Vagina (tissue), 2 donors: ENCODE data around the gene CNBP. TPM values are rescaled to one million over a fixed set of nuclear protein-coding genes. Genes with fewer than 3 reads are reported as not detected.
"Not testable (repeated sequence)": the region's sequence is repeated elsewhere in the genome, so short reads cannot be mapped to it uniquely, and the experiment has no call there.

Experiments used
- DNase-seq, 2 donors: peaks; one replicate each; pipeline ENCODE4 v3.0.0-alpha.2; 2017; ENCODE audit errors: extremely low spot score in 2 of 2
- H3K27ac ChIP-seq: fragments of 200-600 bp; sonication (generic); one replicate; pipeline ENCODE4 v1.5.1; 2019
- H3K27me3 ChIP-seq: fragments of 200-600 bp; sonication (generic); one replicate; pipeline ENCODE4 v1.5.1; 2019
- H3K36me3 ChIP-seq, 2 donors: fragments of 200-600 bp; sonication (generic); one replicate each; pipeline ENCODE4 v1.5.1; 2017 to 2019
- H3K4me1 ChIP-seq: fragments of 200-600 bp; sonication (generic); one replicate; pipeline ENCODE4 v1.5.1; 2019
- H3K4me3 ChIP-seq, 2 donors: fragments of 200-600 bp; sonication (generic); 1 replicate in 1 of 2; 2 replicates in 1 of 2; pipeline ENCODE4 v1.5.1; 2016 to 2019
- H3K9me3 ChIP-seq: fragments of 200-600 bp; sonication (generic); one replicate; pipeline ENCODE4 v1.5.1; 2019
- POLR2A ChIP-seq, 2 donors: fragments of 450-650 bp; IDR thresholded peaks; one replicate each; pipeline ENCODE4 v1.6.1; 2017; ENCODE audit warnings: antibody characterized with exemption in 2 of 2, mild to moderate bottlenecking in 2 of 2, moderate library complexity in 2 of 2
- POLR2AphosphoS5 ChIP-seq, 2 donors: sonication (generic); formaldehyde crosslinking; IDR thresholded peaks; one replicate each; pipeline ENCODE4 v1.9.0; 2017; ENCODE audit warnings: antibody characterized with exemption in 2 of 2, mild to moderate bottlenecking in 2 of 2, low read depth in 1 of 2; ENCODE audit not compliant: insufficient read depth in 1 of 2
- intact Hi-C: fragments of 100-400 bp; cut with DNase I; formaldehyde crosslinking; loops from one replicate; pipeline ENCODE4 v1.15.1; 2023
- total RNA-seq: library from RNA; depleted of rRNA; stranded (reverse); fragments of >200 nt; gene quantifications from one replicate; pipeline ENCODE4 v1.2.3, GENCODE V29; 2016
- TF ChIP-seq, protein P1 (sequence below), 3 experiments: fragments of 450-650 bp in 2 of 3; fragments of 200-600 bp in 1 of 3; sonication (generic) in 1 of 3; IDR thresholded peaks; one replicate each; pipeline ENCODE4 v1.5.1; 2017 to 2019; ENCODE audit warnings: antibody characterized with exemption in 3 of 3, mild to moderate bottlenecking in 2 of 3, moderate library complexity in 2 of 3

The CNBP gene
- total RNA-seq, 1 donor from 2014 or later, result 405 TPM

- TF ChIP-seq, protein P1, sequence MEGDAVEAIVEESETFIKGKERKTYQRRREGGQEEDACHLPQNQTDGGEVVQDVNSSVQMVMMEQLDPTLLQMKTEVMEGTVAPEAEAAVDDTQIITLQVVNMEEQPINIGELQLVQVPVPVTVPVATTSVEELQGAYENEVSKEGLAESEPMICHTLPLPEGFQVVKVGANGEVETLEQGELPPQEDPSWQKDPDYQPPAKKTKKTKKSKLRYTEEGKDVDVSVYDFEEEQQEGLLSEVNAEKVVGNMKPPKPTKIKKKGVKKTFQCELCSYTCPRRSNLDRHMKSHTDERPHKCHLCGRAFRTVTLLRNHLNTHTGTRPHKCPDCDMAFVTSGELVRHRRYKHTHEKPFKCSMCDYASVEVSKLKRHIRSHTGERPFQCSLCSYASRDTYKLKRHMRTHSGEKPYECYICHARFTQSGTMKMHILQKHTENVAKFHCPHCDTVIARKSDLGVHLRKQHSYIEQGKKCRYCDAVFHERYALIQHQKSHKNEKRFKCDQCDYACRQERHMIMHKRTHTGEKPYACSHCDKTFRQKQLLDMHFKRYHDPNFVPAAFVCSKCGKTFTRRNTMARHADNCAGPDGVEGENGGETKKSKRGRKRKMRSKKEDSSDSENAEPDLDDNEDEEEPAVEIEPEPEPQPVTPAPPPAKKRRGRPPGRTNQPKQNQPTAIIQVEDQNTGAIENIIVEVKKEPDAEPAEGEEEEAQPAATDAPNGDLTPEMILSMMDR (IDR thresholded peaks at IDR 0.05), result no peak
- no peaks in the 10 kb centered on the region for H3K9me3 ChIP-seq
- no peak overlapping the region for H3K27ac ChIP-seq
- no peak overlapping the region for H3K4me3 ChIP-seq
- H3K4me1 ChIP-seq, result no peaks in the 10 kb centered on the region
- peaks cover 0 to 54% of the 10 kb centered on the region in 2 donors for H3K36me3 ChIP-seq
- H3K27me3 ChIP-seq, result no peaks in the 10 kb centered on the region
- DNase-seq, result no peak
- intact Hi-C loops, result no loop called here
Observed at GRCh38 chr3:129144786-129145185, 38.9 kb downstream of the CNBP start.

DNA sequence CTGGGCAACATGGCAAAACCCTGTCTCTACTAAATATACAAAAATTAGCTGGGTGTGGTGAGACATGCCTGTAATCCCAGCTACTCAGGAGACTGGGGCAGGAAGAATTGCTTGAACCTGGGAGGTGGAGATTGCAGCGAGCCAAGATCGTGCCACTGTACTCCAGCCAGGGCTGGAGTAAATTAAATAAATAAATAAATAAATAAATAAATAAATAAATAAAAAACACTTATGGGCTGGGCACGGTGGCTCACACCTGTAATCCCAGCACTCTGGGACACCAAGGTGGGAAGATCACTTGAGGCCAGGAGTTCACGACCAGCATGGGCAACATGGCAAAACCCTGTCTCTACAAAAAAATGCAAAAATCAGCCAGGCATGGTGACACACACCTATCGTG lies 42.7 kb downstream of the CNBP start:
- H3K27me3 ChIP-seq, intact Hi-C loops, H3K4me1 ChIP-seq, H3K27ac ChIP-seq, H3K4me3 ChIP-seq, H3K9me3 ChIP-seq, DNase-seq: not testable (repeated sequence)
- H3K36me3 ChIP-seq, result peaks cover 0 to 74% of the 10 kb centered on the region in 2 donors

DNA sequence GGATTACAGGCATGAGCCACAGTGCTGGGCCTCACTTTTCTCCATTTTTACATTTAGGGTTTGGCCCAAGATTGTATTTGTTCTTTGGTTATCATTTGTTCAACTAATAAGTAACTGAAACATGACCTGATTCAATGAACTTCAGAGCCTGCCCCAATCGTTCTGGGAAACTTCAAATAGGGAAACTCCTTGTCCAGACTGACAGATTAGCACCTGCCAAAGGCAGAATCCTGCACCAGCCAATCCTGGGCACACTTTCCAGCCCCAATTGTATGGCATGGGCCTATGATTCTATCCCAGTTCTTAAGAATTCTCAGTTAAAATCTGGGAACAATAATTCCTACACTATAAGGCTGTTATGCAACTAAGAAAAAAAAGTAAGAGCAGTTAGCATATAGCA lies 43.8 kb downstream of the CNBP start:
- TF ChIP-seq, protein P1 (IDR thresholded peaks at IDR 0.05), result no peak
- TF ChIP-seq POLR2AphosphoS5 (IDR thresholded peaks at IDR 0.05; ENCODE audit: insufficient read depth in 1 of 2, low read depth in 1 of 2), result no peak
- TF ChIP-seq POLR2A (IDR thresholded peaks at IDR 0.05), result no peak
- Histone ChIP-seq H3K27me3 (no peaks in the 10 kb centered on the region), H3K9me3 (no peaks in the 10 kb centered on the region), H3K36me3 (peaks cover 0 to 73% of the 10 kb centered on the region in 2 donors), H3K4me3 (no peak overlapping the region), H3K27ac (no peak overlapping the region), H3K4me1 (no peaks in the 10 kb centered on the region)
- intact Hi-C loops, result no loop called here
- DNase-seq, result no peak

DNA sequence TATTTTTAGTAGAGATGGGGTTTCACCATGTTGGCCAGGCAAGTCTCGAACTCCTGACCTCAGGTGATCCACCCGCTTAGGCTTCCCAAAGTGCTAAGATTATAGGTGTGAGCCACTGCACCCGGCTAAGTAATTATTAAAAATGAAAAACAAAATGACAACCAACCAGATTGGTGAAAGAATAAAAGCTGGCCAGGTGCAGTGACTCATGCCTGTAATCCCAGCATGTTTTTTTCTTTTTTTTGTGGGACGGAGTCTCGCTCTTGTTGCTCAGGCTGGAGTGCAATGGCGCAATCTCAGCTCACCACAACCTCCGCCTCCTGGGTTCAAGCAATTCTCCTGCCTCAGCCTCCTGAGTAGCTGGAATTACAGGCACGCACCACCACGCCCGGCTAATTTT lies 47.4 kb downstream of the CNBP start:
- H3K27ac ChIP-seq, H3K9me3 ChIP-seq, DNase-seq, H3K4me1 ChIP-seq, H3K4me3 ChIP-seq, intact Hi-C loops, H3K27me3 ChIP-seq: not testable (repeated sequence)
- peaks cover 0 to 89% of the 10 kb centered on the region in 2 donors for H3K36me3 ChIP-seq

DNA sequence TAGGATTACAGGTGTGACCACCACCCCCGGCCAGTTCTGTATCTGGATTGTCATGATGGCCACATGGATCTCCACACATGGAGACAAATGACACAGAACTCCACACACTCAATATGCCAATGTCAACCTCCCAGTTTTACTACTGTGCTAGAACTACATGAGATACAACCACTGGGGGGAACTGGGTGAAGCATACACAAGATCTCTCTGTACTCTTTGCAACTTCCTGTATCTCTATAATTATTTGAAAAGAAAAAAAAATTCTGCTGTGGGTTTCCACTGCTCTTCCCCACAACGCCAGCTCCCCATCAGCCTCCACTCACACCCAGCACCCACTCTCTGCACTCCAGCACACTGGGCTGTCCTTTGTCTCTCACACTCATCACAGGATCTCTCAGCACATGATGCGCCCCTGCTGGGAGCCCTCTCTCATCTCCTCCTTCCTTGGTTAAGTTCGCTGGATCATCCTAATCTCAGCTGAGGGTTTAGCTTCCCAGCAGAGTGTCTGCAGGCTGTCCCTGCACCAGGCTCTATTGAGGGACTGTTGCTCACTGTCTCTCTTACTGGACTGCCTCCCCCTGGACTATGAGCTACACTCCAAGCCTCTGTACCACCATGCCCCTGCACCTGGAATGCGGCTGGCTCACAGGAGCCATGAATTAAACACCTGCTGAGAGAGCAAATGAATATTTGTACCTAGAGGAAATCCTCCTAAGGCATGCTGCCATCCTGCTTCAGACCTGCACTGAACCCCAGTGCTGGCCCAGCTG lies 51.4 kb downstream of the CNBP start:
- no peak for DNase-seq
- intact Hi-C loops, result no loop called here
- Histone ChIP-seq H3K9me3 (no peaks in the 10 kb centered on the region), H3K36me3 (peaks cover 0 to 91% of the 10 kb centered on the region in 2 donors), H3K27ac (no peak overlapping the region), H3K27me3 (no peaks in the 10 kb centered on the region), H3K4me3 (no peak overlapping the region), H3K4me1 (no peaks in the 10 kb centered on the region)
- TF ChIP-seq POLR2AphosphoS5 (IDR thresholded peaks at IDR 0.05; ENCODE audit: insufficient read depth in 1 of 2, low read depth in 1 of 2) (no peak), POLR2A (IDR thresholded peaks at IDR 0.05) (no peak)
- TF ChIP-seq, protein P1 (IDR thresholded peaks at IDR 0.05), result no peak

DNA sequence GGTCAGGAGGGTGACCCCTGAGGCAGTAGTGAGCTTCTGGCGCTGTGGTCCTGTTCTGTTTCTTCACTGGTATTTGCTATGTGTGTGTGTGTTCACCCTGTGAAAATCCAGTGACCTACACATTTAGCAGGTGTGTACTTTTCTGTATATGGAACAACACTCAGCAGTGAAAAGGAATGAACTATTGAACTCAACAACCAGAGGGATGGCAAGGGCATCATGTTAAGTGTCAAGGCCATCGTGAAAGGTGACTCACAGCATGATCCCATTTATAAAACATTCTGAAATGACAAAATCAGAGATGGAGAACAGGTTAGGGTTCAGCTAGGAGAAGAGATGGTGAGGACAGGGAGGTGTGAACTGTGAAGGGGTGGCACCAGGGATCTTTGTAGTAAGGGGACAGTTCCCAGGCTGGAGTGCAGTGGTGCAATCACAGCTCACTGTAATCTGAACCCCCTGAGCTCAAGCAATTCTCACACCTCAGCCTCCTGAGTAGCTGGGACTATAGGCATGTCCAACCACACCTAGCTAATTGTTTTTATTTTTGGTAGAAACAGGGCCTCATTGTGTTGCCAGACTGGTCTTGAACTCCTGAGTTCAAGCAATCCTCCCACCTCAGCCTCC lies 52.1 kb downstream of the CNBP start:
- peaks cover 0 to 84% of the 10 kb centered on the region in 2 donors for H3K36me3 ChIP-seq
- no peak overlapping the region for H3K27ac ChIP-seq
- H3K4me3 ChIP-seq, result no peak overlapping the region
- H3K27me3 ChIP-seq, result no peaks in the 10 kb centered on the region
- intact Hi-C loops, result no loop called here
- DNase-seq, result no peak
- H3K4me1 ChIP-seq, result no peaks in the 10 kb centered on the region
- no peaks in the 10 kb centered on the region for H3K9me3 ChIP-seq
- TF ChIP-seq POLR2A (IDR thresholded peaks at IDR 0.05) (no peak), POLR2AphosphoS5 (IDR thresholded peaks at IDR 0.05; ENCODE audit: insufficient read depth in 1 of 2, low read depth in 1 of 2) (no peak)
- TF ChIP-seq, protein P1 (IDR thresholded peaks at IDR 0.05), result no peak
